NCI-H82 treated with DMSO at 0.1 percent for 48 hours (cell line): ENCODE measurements around the gene UBAC1.

ENCODE experiments used
- DNase-seq: peaks from one replicate; lab custom pipeline; 2025; ENCODE audit not compliant: unreplicated experiment; lab: John Stamatoyannopoulos, UW

Gene UBAC1

GRCh38 chr9:135961277-135961715, at the start of gene UBAC1:
Gene UBAC1, minus strand, starts transcription at chr9:135961373. Its CDS starts 211 bp downstream, at chr9:135961162.
- peak; percentile 84 for DNase-seq

GRCh38 chr9:136010615-136011361, 49.6 kb upstream of the UBAC1 start:
- DNase-seq: no peak

- DNase-seq: no peak
These were observed 49.0 kb upstream of the UBAC1 start for GRCh38 chr9:136010176-136010575.

GRCh38 chr9:136009516-136009915, 48.3 kb upstream of the UBAC1 start:
- no peak for DNase-seq

- DNase-seq: no peak
These were observed 47.5 kb upstream of the UBAC1 start for GRCh38 chr9:136008693-136008997.

- DNase-seq: no peak
These were observed 46.9 kb upstream of the UBAC1 start for GRCh38 chr9:136007934-136008692.

GRCh38 chr9:136007276-136007933, 46.2 kb upstream of the UBAC1 start:
- DNase-seq: no peak

- DNase-seq: no peak
These were observed 45.0 kb upstream of the UBAC1 start for GRCh38 chr9:136006169-136006568.

GRCh38 chr9:136004712-136005111, 43.5 kb upstream of the UBAC1 start:
- no peak for DNase-seq

- no peak for DNase-seq
These were observed 43.0 kb upstream of the UBAC1 start for GRCh38 chr9:136004219-136004618.

- no peak for DNase-seq
These were observed 42.4 kb upstream of the UBAC1 start for GRCh38 chr9:136003411-136004218.

GRCh38 chr9:136002881-136003280, 41.7 kb upstream of the UBAC1 start:
- DNase-seq: no peak

GRCh38 chr9:136002215-136002614, 41.0 kb upstream of the UBAC1 start:
- no peak for DNase-seq

GRCh38 chr9:136001231-136001630, 40.1 kb upstream of the UBAC1 start:
- no peak for DNase-seq

GRCh38 chr9:135998410-135999071, 37.4 kb upstream of the UBAC1 start:
- no peak for DNase-seq

- DNase-seq: no peak
These were observed 36.8 kb upstream of the UBAC1 start for GRCh38 chr9:135998016-135998380.

- no peak for DNase-seq
These were observed 36.2 kb upstream of the UBAC1 start for GRCh38 chr9:135997090-135998015.

- DNase-seq: no peak
These were observed 34.6 kb upstream of the UBAC1 start for GRCh38 chr9:135995816-135996215.

GRCh38 chr9:135994501-135995192, 33.5 kb upstream of the UBAC1 start:
- DNase-seq: no peak
